ENCODE measurements around the gene ADGRF5. TPM values are rescaled to one million over a fixed set of nuclear protein-coding genes. Genes with fewer than 3 reads are reported as not detected.
A peak's percentile ranks its signal among the peaks of the same experiment; 100 is the strongest.
"Not testable (repeated sequence)": the region's sequence is repeated elsewhere in the genome, so short reads cannot be mapped to it uniquely, and the experiment has no call there.

Gene ADGRF5
- total RNA-seq, 3 donors from 2014 or later, result 0.03 to 0.14 (median 0.11) TPM

DNA sequence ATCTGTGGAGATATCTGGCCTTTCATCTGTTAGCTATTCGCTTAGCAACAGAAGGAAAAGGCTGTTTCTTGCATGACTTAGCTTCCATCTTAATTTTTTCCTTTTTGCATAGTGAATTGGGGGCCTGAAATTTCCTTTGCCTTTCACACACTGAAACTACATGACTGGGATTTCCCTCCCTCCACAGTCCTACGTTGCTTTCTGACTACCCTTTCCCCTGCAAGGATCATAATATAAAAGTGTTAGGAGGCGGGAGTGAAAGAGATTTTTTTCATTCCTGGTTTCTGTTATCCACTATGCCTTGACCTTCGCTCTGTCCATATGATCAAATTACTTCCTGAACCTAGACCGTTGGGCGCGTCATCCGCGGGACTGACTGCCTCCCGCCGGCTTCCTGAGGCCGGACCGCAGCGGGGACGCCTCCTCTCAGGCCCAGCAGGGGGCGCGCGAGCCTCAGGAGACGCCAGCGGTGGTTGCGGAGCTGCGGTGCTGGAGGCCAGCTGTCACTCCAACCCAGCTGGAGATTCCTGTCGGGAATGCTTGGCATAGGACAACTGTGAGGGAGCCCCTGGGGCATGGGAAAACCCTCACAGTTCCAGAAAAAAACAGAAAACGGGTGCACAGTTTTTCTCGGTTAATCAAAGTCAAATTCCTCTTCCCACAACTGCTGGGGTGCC lies 72.9 kb downstream of the ADGRF5 start:
- peaks cover 23% of the 10 kb centered on the region for H3K27me3 Mint-ChIP-seq (ENCODE audit: low read depth)
- H3K36me3 Mint-ChIP-seq (ENCODE audit: insufficient read depth), result no peaks in the 10 kb centered on the region
- H3K4me3 Mint-ChIP-seq, result peak overlapping the region; percentile 45
- peak; percentile 49 for DNase-seq
- no peaks in the 10 kb centered on the region for H3K9me3 Mint-ChIP-seq
- H3K4me1 Mint-ChIP-seq (ENCODE audit: low read depth), result peaks cover 3% of the 10 kb centered on the region
- peak; percentile 80 to 84 for ATAC-seq

DNA sequence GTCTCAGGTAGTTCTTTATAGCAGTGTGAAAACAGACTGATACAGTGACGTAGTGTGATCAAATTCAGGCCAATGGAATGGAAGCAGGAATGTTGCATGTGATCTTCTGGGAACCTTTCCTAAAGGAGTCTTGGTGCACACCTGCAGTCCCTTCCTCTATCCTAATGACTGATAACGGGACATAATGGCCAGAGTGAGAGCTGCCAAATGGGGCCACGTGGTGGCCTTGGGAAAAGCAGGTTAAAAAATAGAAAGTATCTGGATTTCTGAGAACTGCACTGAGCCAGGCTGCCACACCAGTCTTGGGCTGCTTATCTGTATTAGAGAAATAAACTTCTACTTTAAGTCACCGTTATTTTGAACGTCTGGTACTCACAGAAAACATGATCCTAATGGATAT lies 76.6 kb downstream of the ADGRF5 start:
- Mint-ChIP-seq H3K27me3 (ENCODE audit: low read depth) (peaks cover 21% of the 10 kb centered on the region), H3K9me3 (peaks cover 21% of the 10 kb centered on the region), H3K4me1 (ENCODE audit: low read depth) (peaks cover 3% of the 10 kb centered on the region), H3K4me3 (no peak overlapping the region), H3K36me3 (ENCODE audit: insufficient read depth) (no peaks in the 10 kb centered on the region)
- no peak for DNase-seq
- no peak for ATAC-seq

DNA sequence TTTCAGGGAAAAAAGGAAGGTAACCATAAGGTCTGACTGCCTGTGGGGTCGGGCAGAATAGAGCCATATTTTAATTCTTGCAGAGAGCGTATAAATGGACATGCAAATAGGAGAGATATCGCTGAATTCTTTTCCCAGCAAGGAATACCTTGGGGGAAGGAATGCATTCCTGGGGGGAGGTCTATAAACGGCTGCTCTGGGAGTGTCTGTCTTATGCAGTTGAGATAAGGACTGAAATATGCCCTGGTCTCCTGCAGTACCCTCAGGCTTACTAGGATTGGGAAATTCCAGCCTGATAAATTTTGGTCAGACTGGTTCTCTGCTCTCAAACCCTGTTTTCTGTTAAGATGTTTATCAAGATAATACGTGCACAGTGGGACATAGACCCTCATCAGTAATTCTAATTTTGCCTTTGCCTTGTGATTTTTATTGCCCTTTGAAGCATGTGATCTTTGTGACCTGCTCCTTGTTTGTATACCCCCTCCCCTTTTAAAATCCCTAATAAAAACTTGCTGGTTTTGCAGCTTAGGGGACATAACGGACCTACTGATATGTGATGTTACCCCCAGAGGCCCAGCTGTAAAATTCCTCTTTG lies 79.4 kb downstream of the ADGRF5 start:
- H3K36me3 Mint-ChIP-seq (ENCODE audit: insufficient read depth); H3K4me3 Mint-ChIP-seq; H3K27me3 Mint-ChIP-seq (ENCODE audit: low read depth); H3K4me1 Mint-ChIP-seq (ENCODE audit: low read depth); ATAC-seq; DNase-seq: not testable (repeated sequence)
- H3K9me3 Mint-ChIP-seq, result peaks cover 21% of the 10 kb centered on the region

DNA sequence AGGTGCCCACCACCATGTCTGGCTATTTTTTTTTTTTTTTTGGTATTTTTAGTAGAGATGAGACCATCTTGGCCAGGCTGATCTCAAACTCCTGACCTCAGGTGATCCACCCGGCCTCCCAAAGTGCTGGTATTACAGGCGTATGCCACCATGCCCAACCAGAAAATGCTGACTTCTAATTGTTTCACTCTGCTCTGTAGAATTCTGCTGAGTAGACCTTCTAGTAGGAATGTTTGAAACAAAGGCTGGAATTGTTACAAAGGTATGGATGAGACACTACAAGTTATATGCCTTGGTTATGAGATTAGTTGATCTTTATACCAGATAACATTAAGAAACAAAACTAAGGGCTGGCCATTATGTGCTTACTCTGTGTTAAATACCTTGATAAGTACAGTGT lies 83.7 kb downstream of the ADGRF5 start:
- no peaks in the 10 kb centered on the region for H3K27me3 Mint-ChIP-seq (ENCODE audit: low read depth)
- no peaks in the 10 kb centered on the region for H3K36me3 Mint-ChIP-seq (ENCODE audit: insufficient read depth)
- H3K4me1 Mint-ChIP-seq (ENCODE audit: low read depth), result no peaks in the 10 kb centered on the region
- H3K4me3 Mint-ChIP-seq, result no peak overlapping the region
- no peak for DNase-seq
- no peak for ATAC-seq
- peaks cover 19% of the 10 kb centered on the region for H3K9me3 Mint-ChIP-seq

DNA sequence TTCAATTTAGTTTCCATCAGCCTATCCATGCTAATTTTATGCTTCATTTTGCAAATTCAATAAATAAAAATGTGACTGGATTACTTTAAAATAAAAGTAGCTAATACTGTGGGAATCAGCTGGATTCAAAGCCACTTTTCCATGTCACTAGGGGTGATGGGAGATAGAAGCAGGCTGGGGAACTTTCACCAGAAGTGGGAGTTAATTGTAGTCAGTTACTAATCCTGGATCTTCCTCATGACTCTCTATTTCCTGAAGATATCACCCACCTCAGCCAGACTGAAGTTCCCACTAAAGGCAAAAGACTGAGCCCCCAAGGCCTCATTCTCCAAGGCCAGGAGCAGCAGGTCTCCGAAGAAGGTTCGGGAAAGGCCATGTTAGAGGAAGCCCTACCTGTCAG lies 86.7 kb downstream of the ADGRF5 start:
- ATAC-seq; H3K27me3 Mint-ChIP-seq (ENCODE audit: low read depth); H3K4me1 Mint-ChIP-seq (ENCODE audit: low read depth); H3K4me3 Mint-ChIP-seq; DNase-seq; H3K36me3 Mint-ChIP-seq (ENCODE audit: insufficient read depth); H3K9me3 Mint-ChIP-seq: not testable (repeated sequence)

DNA sequence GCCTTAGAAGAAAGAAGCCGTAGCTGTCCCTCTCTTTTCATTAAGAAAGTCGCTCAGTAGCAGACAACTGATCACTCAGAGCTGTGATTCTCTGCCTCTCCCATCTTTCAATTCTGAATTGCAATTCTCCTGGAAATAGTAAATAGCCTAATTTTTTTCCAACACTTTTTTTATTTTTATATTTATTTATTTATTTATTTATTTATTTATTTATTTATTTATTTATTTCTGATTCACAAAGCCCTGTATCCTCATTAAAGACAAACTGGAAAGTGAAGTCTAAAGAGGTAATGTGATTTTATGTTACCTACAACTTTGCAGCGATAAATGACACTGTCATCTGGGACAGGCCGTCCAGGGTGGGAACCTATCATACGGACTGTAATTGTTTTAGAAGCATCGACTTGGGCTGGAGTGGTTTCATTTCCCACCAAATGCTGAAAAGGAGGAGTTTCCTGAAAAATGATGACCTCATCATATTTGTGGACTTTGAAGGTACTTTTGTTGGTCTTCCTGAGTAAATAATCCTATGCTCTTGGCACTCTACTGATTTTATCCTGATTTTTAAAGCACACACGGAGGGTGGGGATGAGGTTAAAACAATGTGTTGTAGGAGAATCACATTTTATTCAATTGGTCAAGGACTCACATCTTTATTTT lies 87.4 kb downstream of the ADGRF5 start:
- not testable (repeated sequence) for ATAC-seq; DNase-seq; H3K9me3 Mint-ChIP-seq; H3K27me3 Mint-ChIP-seq (ENCODE audit: low read depth); H3K36me3 Mint-ChIP-seq (ENCODE audit: insufficient read depth); H3K4me3 Mint-ChIP-seq; H3K4me1 Mint-ChIP-seq (ENCODE audit: low read depth)

DNA sequence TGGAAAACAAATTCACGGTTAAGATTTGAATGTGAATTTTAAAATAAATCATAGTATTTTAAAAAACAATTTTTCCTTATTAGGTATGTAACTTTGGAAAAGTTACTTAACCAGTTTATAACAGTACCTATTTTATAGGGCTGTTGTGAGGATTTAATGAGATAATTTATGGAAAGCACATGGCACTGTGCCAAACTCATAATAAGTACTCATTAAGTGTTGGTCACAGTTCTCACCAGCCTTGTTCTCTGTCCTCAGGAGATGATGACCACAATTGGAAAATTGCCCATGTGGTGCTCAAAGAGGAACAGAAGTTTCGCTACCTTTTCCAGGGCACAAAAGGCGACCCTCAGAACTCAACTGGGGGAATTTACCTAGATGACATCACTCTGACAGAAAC lies 88.9 kb downstream of the ADGRF5 start:
- no peaks in the 10 kb centered on the region for H3K36me3 Mint-ChIP-seq (ENCODE audit: insufficient read depth)
- DNase-seq, result no peak
- no peaks in the 10 kb centered on the region for H3K9me3 Mint-ChIP-seq
- no peaks in the 10 kb centered on the region for H3K27me3 Mint-ChIP-seq (ENCODE audit: low read depth)
- no peaks in the 10 kb centered on the region for H3K4me1 Mint-ChIP-seq (ENCODE audit: low read depth)
- H3K4me3 Mint-ChIP-seq, result no peak overlapping the region
- no peak for ATAC-seq

DNA sequence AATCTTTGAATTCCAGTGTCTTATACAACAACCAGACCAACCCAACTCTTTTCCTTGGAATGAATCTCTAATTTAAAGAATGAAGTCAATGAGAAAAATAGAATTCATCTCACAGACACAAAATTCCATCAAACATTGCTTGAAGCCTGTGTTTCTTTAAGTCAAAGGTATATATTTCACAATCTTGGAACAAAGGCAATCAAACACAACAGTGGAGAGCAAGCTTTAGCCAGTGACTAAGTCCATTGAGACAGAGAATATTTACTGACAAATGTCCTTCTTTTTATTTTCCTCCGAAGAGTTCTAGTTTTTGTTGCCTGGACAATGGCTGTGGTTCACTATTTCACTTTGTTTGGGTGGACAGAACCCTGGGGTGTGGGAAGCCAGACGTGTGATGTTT lies 92.8 kb downstream of the ADGRF5 start:
- Mint-ChIP-seq H3K4me1 (ENCODE audit: low read depth) (no peaks in the 10 kb centered on the region), H3K36me3 (ENCODE audit: insufficient read depth) (no peaks in the 10 kb centered on the region), H3K9me3 (no peaks in the 10 kb centered on the region), H3K4me3 (no peak overlapping the region), H3K27me3 (ENCODE audit: low read depth) (no peaks in the 10 kb centered on the region)
- ATAC-seq (no peak), DNase-seq (no peak)

DNA sequence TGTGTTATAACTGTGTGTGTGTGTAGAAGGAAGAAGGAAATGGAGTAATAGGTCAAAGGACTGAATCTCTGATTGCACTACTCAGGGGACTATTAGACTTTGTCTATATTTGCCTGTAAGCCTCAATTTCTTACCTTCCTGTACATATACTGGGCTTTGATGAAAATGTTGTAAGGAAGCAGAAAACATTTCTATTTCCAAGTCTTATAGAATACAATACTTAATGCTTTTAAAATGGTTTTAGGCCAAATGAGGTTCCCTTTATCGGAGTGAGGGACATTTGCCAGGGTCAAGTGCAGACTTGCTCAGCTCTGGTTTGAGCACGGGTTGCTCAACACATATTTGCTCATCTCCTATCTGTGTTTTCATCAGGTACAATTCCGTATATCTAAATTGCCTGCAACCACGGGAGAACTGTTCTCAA lies 100.3 kb downstream of the ADGRF5 start:
- no peaks in the 10 kb centered on the region for H3K9me3 Mint-ChIP-seq
- peaks cover 7% of the 10 kb centered on the region for H3K27me3 Mint-ChIP-seq (ENCODE audit: low read depth)
- H3K4me1 Mint-ChIP-seq (ENCODE audit: low read depth), result no peaks in the 10 kb centered on the region
- no peaks in the 10 kb centered on the region for H3K36me3 Mint-ChIP-seq (ENCODE audit: insufficient read depth)
- H3K4me3 Mint-ChIP-seq, result no peak overlapping the region
- DNase-seq (no peak), ATAC-seq (no peak)

DNA sequence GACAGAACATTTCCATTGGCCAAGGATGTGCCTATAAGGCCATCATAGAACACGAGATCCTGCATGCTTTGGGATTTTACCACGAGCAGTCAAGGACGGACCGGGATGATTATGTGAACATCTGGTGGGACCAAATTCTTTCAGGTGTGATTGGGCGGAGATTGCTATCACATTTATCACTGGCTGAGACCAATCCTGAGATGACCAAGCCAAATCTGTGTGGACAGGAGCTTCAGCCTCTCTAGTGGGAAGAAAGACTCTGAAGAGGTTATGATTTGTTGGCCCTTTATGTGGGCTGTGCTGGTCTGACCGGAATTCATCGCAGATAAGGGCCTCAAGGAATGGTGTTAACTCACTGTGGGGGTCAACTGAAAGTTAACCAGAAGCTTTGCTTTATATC lies 102.2 kb downstream of the ADGRF5 start:
- Mint-ChIP-seq H3K36me3 (ENCODE audit: insufficient read depth) (no peaks in the 10 kb centered on the region), H3K4me1 (ENCODE audit: low read depth) (no peaks in the 10 kb centered on the region), H3K9me3 (no peaks in the 10 kb centered on the region), H3K27me3 (ENCODE audit: low read depth) (peaks cover 10% of the 10 kb centered on the region), H3K4me3 (no peak overlapping the region)
- ATAC-seq (no peak), DNase-seq (no peak)

DNA sequence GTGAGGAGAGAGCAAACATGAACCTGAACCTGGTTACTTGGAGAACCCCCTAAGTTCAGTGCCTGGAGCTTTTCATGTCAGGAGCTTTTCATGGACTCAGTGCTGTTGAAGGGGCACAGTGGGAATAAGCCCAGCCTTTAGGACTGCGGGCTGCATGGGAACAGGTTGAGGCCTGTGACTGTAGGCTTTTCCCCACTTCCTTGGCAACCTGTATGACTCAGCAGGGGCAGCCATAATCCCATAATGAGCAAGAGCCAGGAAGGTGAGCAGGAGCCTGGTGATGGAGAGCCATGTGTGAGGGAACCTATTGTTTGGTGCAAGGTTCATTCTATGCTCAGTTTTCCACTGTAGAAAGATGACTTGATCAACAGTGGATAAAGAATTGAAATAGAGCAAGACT lies 105.1 kb downstream of the ADGRF5 start:
- DNase-seq (no peak), ATAC-seq (no peak)
- Mint-ChIP-seq H3K36me3 (ENCODE audit: insufficient read depth) (no peaks in the 10 kb centered on the region), H3K4me3 (no peak overlapping the region), H3K4me1 (ENCODE audit: low read depth) (no peaks in the 10 kb centered on the region), H3K9me3 (peaks cover 4% of the 10 kb centered on the region), H3K27me3 (ENCODE audit: low read depth) (peaks cover 12% of the 10 kb centered on the region)

DNA sequence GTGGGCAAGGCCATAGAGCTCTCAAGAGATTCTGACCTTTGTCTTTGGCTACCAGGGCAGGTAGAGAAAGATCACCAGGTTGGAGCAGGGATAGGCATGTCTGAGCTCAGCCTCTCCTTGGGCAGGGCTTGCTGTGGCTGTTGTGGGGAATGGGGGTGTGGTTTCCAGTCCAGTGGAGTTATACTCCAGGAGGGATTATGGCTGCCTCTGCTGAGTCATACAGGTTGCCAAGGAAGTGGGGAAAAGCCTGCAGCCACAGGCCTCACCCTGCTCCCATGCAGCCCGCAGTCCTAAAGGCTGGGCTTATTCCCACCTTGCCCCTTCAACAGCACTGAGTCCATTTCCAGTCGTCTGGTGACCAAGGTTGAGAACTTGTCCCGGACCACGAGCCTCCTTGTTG lies 106.6 kb downstream of the ADGRF5 start:
- no peak for DNase-seq
- H3K27me3 Mint-ChIP-seq (ENCODE audit: low read depth), result peaks cover 16% of the 10 kb centered on the region
- H3K36me3 Mint-ChIP-seq (ENCODE audit: insufficient read depth), result no peaks in the 10 kb centered on the region
- ATAC-seq, result no peak
- no peak overlapping the region for H3K4me3 Mint-ChIP-seq
- H3K9me3 Mint-ChIP-seq, result peaks cover 4% of the 10 kb centered on the region
- no peaks in the 10 kb centered on the region for H3K4me1 Mint-ChIP-seq (ENCODE audit: low read depth)

DNA sequence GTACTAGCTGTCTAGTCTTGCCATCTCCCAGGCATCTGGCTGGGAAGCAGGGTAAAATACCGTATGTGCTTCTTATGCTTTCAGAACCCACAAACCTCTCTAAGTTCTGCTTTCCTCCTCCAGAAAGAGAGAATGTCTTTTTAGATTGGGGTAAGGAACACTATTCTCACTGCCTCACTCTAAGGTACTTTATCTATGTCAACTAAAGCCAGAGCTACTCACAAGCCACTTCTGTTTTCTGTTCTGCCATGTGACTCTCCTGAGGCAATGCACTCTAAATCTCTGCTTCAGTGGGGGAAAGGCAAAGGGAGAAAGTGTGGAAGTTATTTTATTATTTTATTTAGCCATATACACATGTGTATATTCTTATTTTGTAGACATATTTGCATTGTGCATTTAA lies 112.9 kb downstream of the ADGRF5 start:
- no peak for ATAC-seq
- no peaks in the 10 kb centered on the region for H3K36me3 Mint-ChIP-seq (ENCODE audit: insufficient read depth)
- peaks cover 4% of the 10 kb centered on the region for H3K9me3 Mint-ChIP-seq
- no peak for DNase-seq
- no peak overlapping the region for H3K4me3 Mint-ChIP-seq
- peaks cover 21% of the 10 kb centered on the region for H3K27me3 Mint-ChIP-seq (ENCODE audit: low read depth)
- H3K4me1 Mint-ChIP-seq (ENCODE audit: low read depth), result no peaks in the 10 kb centered on the region

All from activated T-cell treated with anti-CD3 and anti-CD28 coated beads, Interleukin-2, amount 50 U/mL, for 4 hours (primary cell).